Heart left ventricle (tissue), 16 donors: ENCODE measurements around the gene PDE1A. TPM values are rescaled to one million over a fixed set of nuclear protein-coding genes. Genes with fewer than 3 reads are reported as not detected.
A peak's percentile ranks its signal among the peaks of the same experiment; 100 is the strongest.

Experiments used
- ATAC-seq, 4 donors: fragments of 200-7000 bp; cut with Tn5 transposase; one replicate each; pipeline ENCODE4 v1.9.1; 2020 to 2022; ENCODE audit warnings: moderate library complexity in 4 of 4, mild to moderate bottlenecking in 3 of 4, moderate number of reproducible peaks in 1 of 4
- DNase-seq, 5 donors: peaks; one replicate each; pipeline ENCODE4 v3.0.0-alpha.2; 2020
- H3K27ac ChIP-seq, 12 donors: fragments of 200-600 bp; sonication (generic) in 4 of 12; one replicate each; pipeline versions ENCODE4 v1.5.0 to v1.8.0; 2016 to 2022; ENCODE audit warnings: mild to moderate bottlenecking in 2 of 12
- H3K27me3 ChIP-seq, 9 donors: fragments of 200-600 bp; sonication (generic) in 2 of 9; one replicate each; pipeline versions ENCODE4 v1.5.1 to v1.8.0; 2016 to 2022; ENCODE audit warnings: mild to moderate bottlenecking in 3 of 9
- H3K36me3 ChIP-seq, 9 donors: fragments of 200-600 bp; sonication (generic) in 2 of 9; one replicate each; pipeline versions ENCODE4 v1.5.0 to v1.8.0; 2018 to 2022; ENCODE audit warnings: mild to moderate bottlenecking in 2 of 9
- H3K4me1 ChIP-seq, 12 donors: fragments of 200-600 bp; sonication (generic) in 4 of 12; one replicate each; pipeline versions ENCODE4 v1.5.0 to v1.8.0; 2016 to 2022; ENCODE audit warnings: mild to moderate bottlenecking in 3 of 12
- H3K4me3 ChIP-seq, 12 donors: fragments of 200-600 bp; sonication (generic) in 4 of 12; one replicate each; pipeline versions ENCODE4 v1.5.0 to v1.8.0; 2017 to 2022; ENCODE audit warnings: mild to moderate bottlenecking in 9 of 12, moderate library complexity in 4 of 12
- H3K9me3 ChIP-seq, 12 donors: fragments of 200-600 bp; sonication (generic) in 4 of 12; one replicate each; pipeline versions ENCODE4 v1.5.0 to v1.8.0; 2016 to 2022; ENCODE audit warnings: mild to moderate bottlenecking in 1 of 12
- POLR2A ChIP-seq, 2 donors: fragments of 450-650 bp; IDR thresholded peaks; one replicate each; pipeline ENCODE4 v1.6.1; 2017; ENCODE audit warnings: antibody characterized with exemption in 2 of 2, mild to moderate bottlenecking in 2 of 2, moderate library complexity in 2 of 2
- WGBS, 4 donors: extraction: QIAGEN DNeasy Blood & Tissue Kit in 2 of 4; methylation state at CpG; one replicate each; pipeline versions ENCODE4 v1.1.5 to v1.1.7; 2013 to 2018; 5-methylcytosine and 5-hydroxymethylcytosine counted together
- intact Hi-C, 10 donors: fragments of 100-400 bp; cut with DNase I; formaldehyde crosslinking; loops; one replicate each; pipeline versions ENCODE4 v1.11.1 to v1.14.2; 2022
- polyA plus RNA-seq, 2 donors: library from polyadenylated mRNA; stranded (reverse); fragments of 200-250 nt; gene quantifications; one replicate each; pipeline ENCODE4 v1.2.3, GENCODE V29; 2013
- total RNA-seq, 9 donors: library from RNA; depleted of rRNA in 2 of 9; stranded (reverse); fragments of >200 nt in 2 of 9; fragmentation: NEBNext Ultra II Directional in 3 of 9; extraction: Animal tissue kit (Norgen Biotek cat#: 25700) in 3 of 9; gene quantifications; one replicate each; pipeline versions ENCODE4 v1.1.0 to v1.2.4, GENCODE V29; 2016 to 2023
- TF ChIP-seq, protein P1 (sequence below), 12 donors: fragments of 200-600 bp; sonication (generic) in 4 of 12; IDR thresholded peaks; one replicate each; pipeline versions ENCODE4 v1.5.0 to v1.8.0; 2018 to 2022; ENCODE audit warnings: antibody characterized with exemption in 12 of 12, mild to moderate bottlenecking in 5 of 12
- donor health status: ischemic (EF 13 %, LVEDD 7.1; RV severe dilation, severe dysfunction).
- donor health status: healthy with polysubstance abuse.
- donor health status: DM: no; HTN: yes; CAD: no.
- donor health status: DM: no; HTN: no; CAD: no.
- donor health status: ischemic (EF 25% LVEDD 6.9; RV normal size, moderate dysfunction).
- donor health status: ischemic (EF 25% LVEDD 5.7; RV mildly dilated, moderate dysfunction).
- donor health status: healthy.
- donor health status: DM: yes; HTN: yes; CAD: no.
- donor health status: ischemic (EF 35%, LVEDD 5.7; RV mildly dilated, moderate dysfunction).
- donor health status: nonischemic (EF 11% LVEDD 7.7; RV severe dilation, severe dysfunction).
- donor health status: DM: yes; HTN: yes; CAD: no.
- donor health status: PGD.
- donor health status: ischemic (EF 29% LVEDD 5.4; RV normal size, mild dysfunction).
- donor health status: nonischemic (EF 23%, LVEDD 6.1; RV moderate dilation, normal function).

The PDE1A gene
- total and polyA plus RNA-seq, 11 donors, result 2.5 to 25.5 (median 5.5) TPM

- intact Hi-C loops, result loop anchor here in 1 of 10 donors (10.0 kb wide), 1 partner anchor 123 kb away; no protein-coding TSS in a partner anchor
- H3K27ac ChIP-seq, result no peak overlapping the region
- no peaks in the 10 kb centered on the region for H3K9me3 ChIP-seq
- peaks cover 0 to 7% (median 0%) of the 10 kb centered on the region in 9 donors for H3K36me3 ChIP-seq
- TF ChIP-seq POLR2A (IDR thresholded peaks at IDR 0.05), result no peak
- TF ChIP-seq, protein P1, sequence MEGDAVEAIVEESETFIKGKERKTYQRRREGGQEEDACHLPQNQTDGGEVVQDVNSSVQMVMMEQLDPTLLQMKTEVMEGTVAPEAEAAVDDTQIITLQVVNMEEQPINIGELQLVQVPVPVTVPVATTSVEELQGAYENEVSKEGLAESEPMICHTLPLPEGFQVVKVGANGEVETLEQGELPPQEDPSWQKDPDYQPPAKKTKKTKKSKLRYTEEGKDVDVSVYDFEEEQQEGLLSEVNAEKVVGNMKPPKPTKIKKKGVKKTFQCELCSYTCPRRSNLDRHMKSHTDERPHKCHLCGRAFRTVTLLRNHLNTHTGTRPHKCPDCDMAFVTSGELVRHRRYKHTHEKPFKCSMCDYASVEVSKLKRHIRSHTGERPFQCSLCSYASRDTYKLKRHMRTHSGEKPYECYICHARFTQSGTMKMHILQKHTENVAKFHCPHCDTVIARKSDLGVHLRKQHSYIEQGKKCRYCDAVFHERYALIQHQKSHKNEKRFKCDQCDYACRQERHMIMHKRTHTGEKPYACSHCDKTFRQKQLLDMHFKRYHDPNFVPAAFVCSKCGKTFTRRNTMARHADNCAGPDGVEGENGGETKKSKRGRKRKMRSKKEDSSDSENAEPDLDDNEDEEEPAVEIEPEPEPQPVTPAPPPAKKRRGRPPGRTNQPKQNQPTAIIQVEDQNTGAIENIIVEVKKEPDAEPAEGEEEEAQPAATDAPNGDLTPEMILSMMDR (IDR thresholded peaks at IDR 0.05), result no peak
- peaks cover 0 to 14% (median 4%) of the 10 kb centered on the region in 12 donors for H3K4me1 ChIP-seq
- 86 to 95% (median 87%) methylated on average over 1 of the region's 1 CpG for WGBS, 4 donors
- H3K27me3 ChIP-seq, result no peaks in the 10 kb centered on the region
- no peak for ATAC-seq
- DNase-seq, result no peak
- no peak overlapping the region for H3K4me3 ChIP-seq
These were observed 184.9 kb downstream of the PDE1A start for GRCh38 chr2:182241936-182242335.

DNA sequence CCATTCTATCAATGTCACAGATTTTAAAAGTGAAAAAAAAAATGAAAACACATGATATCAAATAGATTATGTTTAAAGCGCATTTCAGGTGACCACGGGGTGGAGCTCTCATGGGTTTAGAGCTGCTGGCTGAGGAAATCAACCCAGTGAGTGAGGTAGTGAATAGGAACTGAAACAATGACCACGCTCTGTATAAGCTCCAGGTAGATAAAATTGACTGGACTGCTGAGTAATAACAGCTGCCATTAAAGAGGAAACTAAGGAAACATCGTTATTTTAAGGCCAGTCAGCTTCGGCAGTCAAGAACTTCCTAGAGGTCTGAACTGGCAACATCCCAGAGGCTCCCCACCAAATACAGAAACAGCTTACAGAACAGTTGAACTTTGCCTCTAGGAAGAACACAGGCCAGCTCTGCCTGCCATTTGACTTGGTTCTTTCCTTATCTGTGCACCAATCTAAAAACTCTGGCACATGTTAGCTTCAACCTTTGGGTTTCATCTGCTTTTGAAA, 185.9 kb downstream of the PDE1A start:
- no peaks in the 10 kb centered on the region for H3K27me3 ChIP-seq
- TF ChIP-seq POLR2A (IDR thresholded peaks at IDR 0.05), result no peak
- TF ChIP-seq, protein P1 (IDR thresholded peaks at IDR 0.05), result peak in 10 of 12 donors; percentile 18 to 52 (median 32)
- WGBS, 4 donors, result 33 to 45% (median 42%) methylated on average over 5 of the region's 5 CpGs
- ATAC-seq (peak; percentile 35 to 72 (median 58)), DNase-seq (peak in 1 of 5 donors; percentile 28)
- intact Hi-C loops, result loop anchor here in 1 of 10 donors (10.0 kb wide), 1 partner anchor 124 kb away; no protein-coding TSS in a partner anchor
- H3K27ac ChIP-seq, result peak overlapping the region in 1 of 12 donors; percentile 21
- peaks cover 0 to 14% (median 4%) of the 10 kb centered on the region in 12 donors for H3K4me1 ChIP-seq
- no peak overlapping the region for H3K4me3 ChIP-seq
- H3K9me3 ChIP-seq, result no peaks in the 10 kb centered on the region
- H3K36me3 ChIP-seq, result peaks cover 0 to 7% (median 0%) of the 10 kb centered on the region in 9 donors

DNA sequence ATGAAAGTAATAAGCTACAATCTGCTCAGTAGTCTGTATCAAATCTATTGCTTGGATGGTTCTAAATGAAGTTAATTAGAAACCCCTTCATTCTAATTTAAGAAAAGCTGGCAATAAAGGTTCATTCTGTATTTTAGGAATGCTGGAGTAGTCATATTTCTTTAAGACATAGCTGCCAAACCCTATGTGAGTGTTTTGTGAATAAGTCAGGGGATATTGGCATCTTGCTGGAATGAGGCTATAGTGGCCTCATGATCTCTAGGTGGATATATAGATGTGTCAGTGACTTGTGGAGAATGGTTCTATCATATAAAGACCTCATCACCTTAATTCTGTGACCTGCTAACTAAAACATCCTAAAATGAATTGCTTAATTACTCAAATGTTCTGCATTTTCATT, 196.3 kb downstream of the PDE1A start:
- Histone ChIP-seq H3K4me1 (peaks cover 0 to 12% (median 0%) of the 10 kb centered on the region in 12 donors), H3K27me3 (no peaks in the 10 kb centered on the region), H3K27ac (no peak overlapping the region), H3K36me3 (peaks cover 0 to 12% (median 0%) of the 10 kb centered on the region in 9 donors), H3K4me3 (no peak overlapping the region), H3K9me3 (no peaks in the 10 kb centered on the region)
- TF ChIP-seq, protein P1 (IDR thresholded peaks at IDR 0.05), result no peak
- TF ChIP-seq POLR2A (IDR thresholded peaks at IDR 0.05), result no peak
- no peak for ATAC-seq
- no peak for DNase-seq
- intact Hi-C loops, result no loop called here

- no peaks in the 10 kb centered on the region for H3K9me3 ChIP-seq
These were observed 197.5 kb downstream of the PDE1A start for GRCh38 chr2:182229297-182229696.

More at GRCh38 chr2:182229297-182229696, 197.5 kb downstream of the PDE1A start:
- Histone ChIP-seq H3K27ac (peak overlapping the region in 1 of 12 donors; percentile 73), H3K27me3 (no peaks in the 10 kb centered on the region), H3K36me3 (peaks cover 0 to 12% (median 0%) of the 10 kb centered on the region in 9 donors), H3K4me1 (peaks cover 0 to 15% (median 0%) of the 10 kb centered on the region in 12 donors), H3K4me3 (no peak overlapping the region)
- WGBS, 4 donors, result 79 to 92% (median 82%) methylated on average over 2 of the region's 2 CpGs
- intact Hi-C loops, result no loop called here
- DNase-seq (no peak), ATAC-seq (no peak)
- TF ChIP-seq, protein P1 (IDR thresholded peaks at IDR 0.05), result no peak
- TF ChIP-seq POLR2A (IDR thresholded peaks at IDR 0.05), result no peak
